NCI-H1930 (cell line): ENCODE measurements around the gene RANBP17.

Source experiments
- DNase-seq, 2 experiments: peaks; one replicate each; lab custom pipeline; 2025; lab: John Stamatoyannopoulos, UW

RANBP17 gene

DNA sequence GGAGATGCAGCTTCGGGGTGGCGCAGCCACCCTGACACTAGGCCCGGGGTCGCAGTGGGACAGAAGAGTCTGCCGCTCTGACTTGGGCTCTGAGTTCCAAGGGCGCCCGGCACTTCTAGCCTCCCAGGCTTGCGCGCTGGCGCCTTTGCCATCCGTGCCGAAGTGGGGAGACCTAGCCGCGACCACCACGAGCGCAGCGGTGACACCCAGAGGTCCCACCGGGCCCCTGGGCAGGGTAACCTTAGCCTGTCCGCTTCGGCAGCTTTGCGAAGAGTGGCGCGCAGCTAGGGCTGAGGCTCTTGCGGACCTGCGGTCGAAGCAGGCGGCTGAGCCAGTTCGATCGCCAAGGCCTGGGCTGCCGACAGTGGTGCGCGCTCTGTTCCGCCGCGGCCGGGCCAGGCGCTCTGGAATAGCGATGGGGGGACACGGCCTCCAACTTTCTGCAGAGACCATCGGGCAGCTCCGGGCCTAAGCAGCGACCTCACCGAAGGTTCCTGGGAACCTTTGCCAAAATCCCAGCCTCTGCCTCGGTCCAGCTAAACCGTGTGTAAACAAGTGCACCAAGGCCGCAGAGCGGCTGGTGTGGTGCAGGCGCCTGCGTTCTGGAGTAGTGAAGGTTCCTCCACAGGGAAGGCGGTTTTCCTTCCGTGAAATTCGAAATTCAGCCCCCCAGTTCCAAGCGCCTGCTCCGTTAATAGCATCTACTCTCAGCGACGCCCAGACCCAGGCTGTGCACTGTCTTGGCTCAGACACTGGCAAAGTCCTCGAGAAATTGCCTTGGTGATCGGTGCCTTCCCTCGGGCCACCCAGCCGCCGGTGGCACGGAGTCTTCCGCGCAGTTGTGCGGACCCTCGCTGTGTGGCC, 454.7 kb downstream of the RANBP17 start:
- no peak for DNase-seq

DNA sequence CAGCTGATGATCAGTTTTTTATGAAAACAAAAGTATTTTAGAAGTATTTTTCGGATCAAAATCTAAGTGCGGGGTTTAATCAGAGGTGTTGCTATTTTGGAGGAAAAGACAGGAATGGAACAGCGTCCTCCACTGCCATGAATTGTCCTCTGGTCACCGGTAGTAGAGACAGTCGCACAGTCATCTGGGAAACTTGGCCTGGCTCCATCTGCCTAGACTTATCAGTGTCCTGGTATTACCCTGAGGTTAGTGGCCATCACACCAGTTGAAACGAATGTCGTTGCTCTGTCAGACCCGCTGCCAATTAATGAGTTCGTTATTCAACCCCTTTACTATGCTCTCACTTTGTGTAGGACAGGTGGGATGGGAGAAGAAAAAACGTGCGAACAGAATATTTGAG, 455.4 kb downstream of the RANBP17 start:
- no peak for DNase-seq

DNA sequence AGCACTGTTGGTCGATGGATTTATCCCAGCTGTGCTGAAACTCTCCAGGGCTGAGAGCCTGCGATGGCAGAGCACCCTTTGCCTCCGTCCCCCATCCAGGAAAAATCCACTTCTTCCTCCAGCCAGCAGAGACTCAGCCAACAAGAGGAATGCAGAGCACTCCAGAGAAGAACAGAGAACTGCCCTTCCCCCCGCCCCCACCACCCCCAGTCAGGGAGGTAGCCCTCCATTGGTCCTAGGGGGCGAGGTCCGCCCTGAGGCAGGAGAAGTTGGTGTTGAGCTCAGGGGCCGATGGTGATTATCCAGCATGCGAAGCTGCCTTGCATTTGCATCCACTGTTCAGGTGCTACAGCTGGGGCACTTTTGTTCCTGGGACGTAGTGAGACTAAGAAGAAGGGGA, 456.2 kb downstream of the RANBP17 start:
- DNase-seq, result no peak

DNA sequence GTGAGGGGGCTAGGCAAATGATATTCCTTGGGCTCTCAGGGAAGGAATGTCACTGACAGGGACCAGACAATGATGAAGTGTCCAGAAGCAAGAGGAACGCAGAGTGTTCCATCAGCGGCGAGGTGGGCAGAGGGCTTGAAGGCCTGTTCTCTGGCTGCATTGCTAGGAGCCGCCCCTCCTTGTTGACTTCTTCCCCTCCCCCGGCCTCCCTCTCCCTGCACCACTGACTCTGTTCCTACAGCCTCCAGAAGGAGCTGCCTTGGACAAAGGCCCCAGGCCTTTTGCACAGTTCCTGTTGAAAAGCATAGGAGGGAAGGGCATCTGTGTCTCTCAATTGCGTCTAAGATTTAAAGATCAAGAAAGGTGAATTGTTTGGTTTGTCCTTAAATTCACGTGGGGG, 459.6 kb downstream of the RANBP17 start:
- no peak for DNase-seq

DNA sequence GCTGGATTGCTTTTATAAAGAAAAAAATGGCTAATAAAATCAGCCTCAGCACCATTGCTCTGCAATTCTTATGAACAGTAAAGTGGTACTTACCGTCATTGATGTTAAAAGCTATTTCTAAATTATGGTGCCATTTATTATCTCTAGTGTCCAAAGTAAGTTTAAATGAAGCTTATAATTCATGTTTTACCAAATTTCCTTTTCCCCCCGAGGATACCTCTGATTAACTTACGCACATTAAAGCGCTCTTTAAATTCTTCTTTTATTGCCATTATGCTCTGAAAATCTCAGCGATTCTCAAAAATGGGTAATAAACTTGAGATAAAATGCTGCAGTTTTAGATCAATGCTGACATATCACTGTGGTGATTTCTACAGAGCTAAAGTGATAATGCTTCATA, 460.7 kb downstream of the RANBP17 start:
- no peak for DNase-seq

DNA sequence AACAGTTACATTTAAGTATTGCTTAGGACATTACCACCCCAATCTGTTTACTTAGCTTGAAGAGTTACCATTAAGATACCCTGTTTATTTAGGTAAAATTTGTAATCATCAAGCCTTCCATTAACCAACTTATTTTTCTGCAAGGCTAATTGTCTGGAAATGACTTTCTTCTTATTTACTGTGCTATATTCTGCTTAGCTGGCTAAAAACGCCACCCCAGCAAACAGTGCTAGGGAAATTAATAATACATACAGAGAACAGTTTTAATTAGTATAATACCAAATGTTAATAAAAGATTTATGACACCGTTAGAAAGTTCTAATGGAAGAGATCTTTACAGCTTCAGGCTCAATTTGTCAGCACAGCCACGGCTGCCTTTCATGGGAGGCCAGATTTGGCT, 461.2 kb downstream of the RANBP17 start:
- DNase-seq, result no peak

DNA sequence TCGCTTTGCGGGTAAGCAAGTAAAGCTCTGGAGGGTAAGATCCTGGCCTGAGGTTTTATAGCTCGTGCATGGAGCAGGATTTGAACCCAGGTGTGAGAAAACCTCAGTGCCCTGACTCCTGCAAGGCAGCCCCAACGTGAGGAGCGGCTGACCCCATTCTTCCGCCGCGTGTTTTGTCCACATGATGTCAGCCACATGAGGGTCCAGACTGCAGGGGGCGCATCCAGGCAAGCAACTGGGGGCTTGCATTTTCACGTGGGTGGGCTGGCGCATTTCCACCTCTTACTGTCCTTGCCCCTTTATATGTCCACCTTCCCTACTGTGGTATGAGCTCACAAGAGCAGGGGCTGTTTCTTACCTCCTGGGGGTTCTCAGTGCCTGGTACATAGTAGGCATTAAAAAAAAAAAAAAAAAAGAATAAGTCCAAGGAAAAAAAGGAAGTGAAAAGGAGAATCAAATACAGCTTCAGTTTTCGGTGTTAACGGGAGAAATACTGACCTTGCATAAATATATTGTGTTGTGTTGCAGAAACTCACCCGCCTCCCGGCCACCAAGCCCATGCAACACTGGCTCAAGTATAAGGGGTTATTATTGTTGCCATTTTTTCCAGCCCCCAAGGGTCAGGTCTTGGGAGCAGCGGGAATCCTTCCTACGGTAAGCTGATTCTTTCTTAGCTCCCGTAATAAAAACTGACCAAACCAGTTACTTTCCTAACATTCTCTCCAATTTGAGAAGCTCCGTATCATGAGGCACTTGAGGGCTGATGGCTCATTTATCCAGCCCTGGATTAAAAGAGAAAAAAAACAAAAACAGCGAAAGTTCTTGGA, 462.2 kb downstream of the RANBP17 start:
- no peak for DNase-seq

DNA sequence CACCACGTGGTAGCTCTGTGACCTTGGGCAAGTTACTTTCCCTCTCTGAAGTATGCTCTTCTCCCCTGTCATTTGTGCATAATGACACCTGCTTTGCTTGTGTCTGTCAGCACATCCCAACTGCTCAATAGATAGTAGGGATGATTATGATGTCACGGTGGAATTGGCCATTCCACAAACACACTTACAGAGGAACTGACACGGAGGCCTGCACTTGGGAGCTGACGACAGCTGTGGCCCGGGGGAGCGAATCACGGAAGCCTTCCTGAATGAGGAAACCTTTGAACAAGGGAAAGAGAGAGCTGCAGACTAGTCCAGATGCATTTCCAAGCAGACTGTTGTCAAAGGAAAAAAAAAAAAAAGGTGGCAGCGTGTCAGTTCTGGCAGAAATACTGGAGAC, 468.2 kb downstream of the RANBP17 start:
- DNase-seq, result no peak

DNA sequence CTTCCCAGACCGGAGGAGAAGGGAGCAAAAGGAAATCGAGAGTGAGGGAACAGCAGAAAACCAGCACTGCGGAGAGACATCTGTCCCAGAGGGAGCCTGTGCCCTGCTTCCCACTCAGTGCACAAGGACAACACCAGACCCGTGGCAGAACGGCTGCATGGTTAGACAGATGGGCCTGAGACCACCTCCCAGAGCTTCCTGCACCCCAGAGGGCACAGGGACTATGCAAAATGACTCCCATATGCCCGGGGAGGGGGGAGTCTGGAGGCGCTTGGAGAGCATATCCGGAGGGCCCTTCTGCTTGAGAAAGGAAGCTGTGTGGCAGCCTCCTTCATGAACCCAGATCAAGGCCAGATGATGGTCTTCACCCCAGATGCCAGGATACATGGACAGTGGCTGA, 473.8 kb downstream of the RANBP17 start:
- no peak for DNase-seq

DNA sequence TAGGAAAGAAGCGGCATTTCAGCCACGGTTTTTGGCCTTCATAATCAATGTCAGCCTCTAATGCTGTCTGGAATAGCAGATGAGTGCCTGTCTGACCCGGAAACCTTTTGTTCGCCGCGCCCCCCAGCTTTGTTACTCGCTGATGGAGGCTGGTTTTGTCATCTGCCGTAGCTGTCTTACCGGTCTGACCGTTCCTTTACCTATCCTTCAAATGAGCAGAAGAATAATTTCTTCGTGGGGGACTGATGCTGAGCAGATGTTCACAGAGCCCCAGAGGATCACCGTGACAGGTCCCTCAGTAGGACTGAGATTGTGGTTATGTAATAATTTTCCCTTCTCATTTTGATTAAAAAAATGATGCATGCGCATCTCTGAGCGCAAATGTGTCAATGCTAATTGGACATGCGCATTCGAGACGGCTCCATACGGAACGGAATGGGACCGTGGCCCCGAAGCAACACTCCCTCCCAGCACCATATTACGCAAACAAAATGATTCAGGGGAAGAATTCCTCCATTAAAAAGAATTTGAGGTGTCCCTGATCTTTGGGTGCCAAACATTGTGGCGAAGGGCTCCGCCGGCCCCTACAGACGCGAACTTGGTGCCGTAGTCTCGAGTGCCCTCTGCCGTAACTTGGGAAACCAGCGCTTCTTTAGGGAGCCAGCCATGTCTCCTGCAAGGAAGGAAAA, 474.8 kb downstream of the RANBP17 start:
- no peak for DNase-seq

DNA sequence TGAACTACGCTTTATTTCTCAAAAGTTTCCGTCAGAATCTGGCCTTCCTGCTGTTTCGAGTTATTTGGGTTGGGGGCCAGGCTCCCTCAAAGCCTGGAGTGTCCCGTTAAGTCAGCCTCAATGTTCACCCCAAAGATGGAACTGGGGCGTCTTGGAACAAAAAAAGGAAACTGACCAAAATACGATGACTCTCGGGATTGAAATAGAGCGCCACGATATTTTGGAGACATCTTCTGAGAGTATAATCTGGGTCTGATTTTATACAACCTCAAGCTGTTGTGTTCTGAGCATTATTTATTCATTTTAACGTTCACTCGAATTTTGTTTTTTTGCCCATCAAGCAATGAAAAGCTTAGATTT, 475.4 kb downstream of the RANBP17 start:
- DNase-seq, result no peak

DNA sequence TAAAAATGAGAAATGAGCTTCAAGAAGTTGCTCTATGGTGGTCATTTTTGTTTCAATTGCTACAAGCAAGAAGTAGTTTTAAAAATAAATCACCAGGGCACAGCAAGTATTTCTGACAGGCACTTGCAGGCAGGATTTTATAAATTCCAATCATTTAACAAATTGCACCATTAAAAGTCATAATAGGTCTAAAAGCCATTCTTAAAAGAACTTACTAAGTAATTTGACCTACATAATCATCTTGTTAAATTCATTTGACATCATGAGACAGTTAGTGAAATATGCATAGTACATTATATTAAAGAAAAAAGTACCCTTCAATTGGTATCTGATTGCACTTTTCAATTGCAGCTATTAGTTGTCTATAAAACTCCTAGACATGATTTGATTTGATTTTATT, 478.2 kb downstream of the RANBP17 start:
- DNase-seq, result no peak

DNA sequence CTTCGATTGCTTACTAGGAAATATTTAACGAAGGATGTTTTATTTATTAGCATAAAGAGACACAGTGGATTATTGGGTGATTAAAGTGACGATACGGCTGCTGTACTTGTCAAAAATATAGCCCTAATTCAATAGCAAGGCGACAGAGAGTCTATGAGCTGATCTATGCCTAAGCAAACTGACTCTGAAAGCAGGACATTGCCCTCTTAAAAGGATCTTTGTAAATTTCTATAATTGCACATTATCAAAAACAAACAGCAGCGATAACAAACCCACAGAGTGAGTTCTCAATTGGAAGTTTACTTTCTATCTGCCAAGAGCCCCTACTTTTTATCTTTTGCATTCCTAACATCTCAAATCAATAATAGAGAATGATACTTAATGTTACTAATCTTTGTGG, 478.7 kb downstream of the RANBP17 start:
- no peak for DNase-seq

DNA sequence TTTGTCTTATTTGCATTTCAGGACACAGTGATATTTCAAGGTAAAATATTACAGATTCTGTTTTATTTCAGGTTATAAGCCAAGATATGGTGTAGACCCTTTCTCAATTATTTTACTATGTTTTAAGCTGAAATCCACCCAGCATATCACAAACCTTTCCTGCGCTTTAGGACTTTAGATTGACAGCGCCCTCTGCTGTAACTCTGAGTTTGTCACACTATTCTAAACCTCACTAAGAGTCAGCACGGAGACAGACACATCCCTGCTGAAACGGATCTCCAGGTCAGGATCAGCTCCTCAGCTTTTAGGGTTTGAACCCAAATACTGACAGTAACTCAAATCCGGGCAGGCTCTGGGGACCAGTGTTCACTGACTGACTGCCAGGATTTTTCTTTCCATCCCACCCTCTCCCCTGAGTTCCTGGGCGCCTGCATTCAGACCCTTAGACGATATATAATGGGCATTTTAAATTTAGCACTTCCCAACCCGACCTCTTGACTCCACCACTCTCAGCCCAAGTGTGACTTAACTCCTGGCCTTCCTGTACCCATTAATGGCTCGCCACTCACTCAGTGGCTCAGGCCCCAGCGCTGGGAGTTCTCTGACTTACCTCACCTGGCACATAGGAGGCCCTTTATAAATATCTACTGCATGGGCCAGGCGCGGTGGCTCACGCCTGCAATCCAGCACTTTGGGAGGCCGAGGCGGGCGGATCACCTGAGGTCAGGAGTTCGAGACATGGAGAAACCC, 480.7 kb downstream of the RANBP17 start:
- peak; percentile 2 to 27 for DNase-seq

DNA sequence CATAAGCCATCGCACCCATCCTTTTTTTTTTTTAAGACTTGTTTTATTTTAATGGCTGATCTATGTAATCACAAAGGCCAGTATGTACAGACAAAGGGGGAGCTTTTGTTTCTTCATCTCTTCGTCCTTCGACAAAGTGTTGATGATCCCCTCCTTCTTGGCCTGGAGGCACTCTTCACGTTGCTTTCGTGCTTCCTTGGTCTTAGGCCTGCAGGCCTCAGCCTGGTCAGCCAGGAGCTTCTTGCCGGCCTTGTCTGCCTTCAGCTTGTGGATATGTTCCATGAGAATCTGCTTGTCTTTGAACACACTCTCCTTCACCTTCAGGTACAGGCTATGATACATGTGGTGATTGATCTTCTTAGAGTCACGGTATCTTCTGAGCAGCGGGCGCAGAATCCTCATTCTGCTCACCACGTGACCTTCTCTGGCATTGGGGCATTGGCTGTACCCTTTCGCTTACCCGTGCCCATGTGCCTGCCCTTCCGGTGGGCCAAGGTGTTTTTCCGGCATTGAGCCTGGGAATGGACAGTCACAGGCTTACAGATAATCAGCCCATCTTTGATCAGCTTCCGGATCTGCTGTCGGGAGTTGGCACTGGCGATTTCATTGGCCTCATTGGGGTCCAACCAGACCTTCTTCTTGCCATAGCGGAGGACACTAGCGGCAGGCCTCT, 483.3 kb downstream of the RANBP17 start:
- DNase-seq, result no peak
